Naive thymus-derived CD4-positive, alpha-beta T cell (primary cell): ENCODE data around the gene PRSS56. TPM values are rescaled to one million over a fixed set of nuclear protein-coding genes. Genes with fewer than 3 reads are reported as not detected.

Experiments
- ATAC-seq: fragments of 150-1000 bp; cut with Tn5 transposase; 2 replicates; pipeline ENCODE4 v1.10.0; 2021; ENCODE audit warnings: mild to moderate bottlenecking, moderate library complexity
- CTCF ChIA-PET: fragments of 350-600 bp; sonication (Branson Sonifier 250); formaldehyde crosslinking; loops from one replicate; lab custom pipeline; 2021; ENCODE audit warnings: antibody characterized with exemption; lab: Charles Lee
- POLR2A ChIA-PET: fragments of 350-600 bp; sonication (Branson Sonifier 250); formaldehyde crosslinking; loops from one replicate; lab custom pipeline; 2021; ENCODE audit warnings: antibody characterized with exemption, inconsistent platforms; lab: Charles Lee
- DNase-seq, 9 donors: peaks; one replicate each; pipeline versions ENCODE4 v3.0.0 to v3.0.0-alpha.2; 2020 to 2022; ENCODE audit warnings: mixed read lengths in 1 of 9
- H3K27ac ChIP-seq: one replicate; pipeline ENCODE4 v1.7.0; 2013; ENCODE audit warnings: mild to moderate bottlenecking, low read depth, low read length, moderate library complexity
- H3K27me3 ChIP-seq, 2 donors: one replicate each; pipeline ENCODE4 v1.7.0; 2013; ENCODE audit warnings: low read length in 2 of 2, mild to moderate bottlenecking in 2 of 2, moderate library complexity in 2 of 2; ENCODE audit not compliant: control insufficient read depth in 2 of 2, insufficient read depth in 2 of 2
- H3K36me3 ChIP-seq, 3 experiments: 1 replicate in 2 of 3; 2 replicates in 1 of 3; pipeline ENCODE4 v1.7.0; 2013; ENCODE audit warnings: low read length in 3 of 3, mild to moderate bottlenecking in 3 of 3, moderate library complexity in 1 of 3; ENCODE audit not compliant: insufficient read depth in 3 of 3, control insufficient read depth in 2 of 3
- H3K4me1 ChIP-seq, 2 donors: one replicate each; pipeline ENCODE4 v1.7.0; 2013; ENCODE audit warnings: low read length in 2 of 2, mild to moderate bottlenecking in 2 of 2, moderate library complexity in 1 of 2; ENCODE audit not compliant: control insufficient read depth in 2 of 2, insufficient read depth in 2 of 2
- H3K4me3 ChIP-seq: 2 replicates; pipeline ENCODE4 v1.7.0; 2013; ENCODE audit warnings: mild to moderate bottlenecking, low read length
- H3K9me3 ChIP-seq, 3 experiments: 1 replicate in 2 of 3; 2 replicates in 1 of 3; pipeline ENCODE4 v1.7.0; 2013; ENCODE audit warnings: low read length in 3 of 3; ENCODE audit not compliant: control insufficient read depth in 2 of 3
- H3K27ac Mint-ChIP-seq, 9 donors: one replicate each; pipeline ENCODE4 v1.8.0; 2020 to 2022; ENCODE audit warnings: mixed read lengths in 9 of 9, mild to moderate bottlenecking in 8 of 9, moderate library complexity in 5 of 9, inconsistent platforms in 2 of 9
- H3K27me3 Mint-ChIP-seq, 5 donors: one replicate each; pipeline ENCODE4 v1.8.0; 2021 to 2022; ENCODE audit warnings: mixed read lengths in 5 of 5, mild to moderate bottlenecking in 1 of 5
- H3K36me3 Mint-ChIP-seq, 5 donors: one replicate each; pipeline ENCODE4 v1.8.0; 2020 to 2022; ENCODE audit warnings: mixed read lengths in 5 of 5, mild to moderate bottlenecking in 3 of 5, inconsistent platforms in 1 of 5
- H3K4me1 Mint-ChIP-seq, 7 donors: one replicate each; pipeline ENCODE4 v1.8.0; 2020 to 2022; ENCODE audit warnings: mixed read lengths in 7 of 7, mild to moderate bottlenecking in 3 of 7, inconsistent platforms in 1 of 7
- H3K4me3 Mint-ChIP-seq, 10 donors: one replicate each; pipeline ENCODE4 v1.8.0; 2020 to 2022; ENCODE audit warnings: mild to moderate bottlenecking in 10 of 10, mixed read lengths in 10 of 10, moderate library complexity in 6 of 10, inconsistent platforms in 2 of 10
- H3K9me3 Mint-ChIP-seq, 11 donors: one replicate each; pipeline ENCODE4 v1.8.0; 2020 to 2022; ENCODE audit warnings: mixed read lengths in 11 of 11, mild to moderate bottlenecking in 4 of 11, inconsistent platforms in 1 of 11, moderate library complexity in 1 of 11
- intact Hi-C, 2 donors: fragments of 100-400 bp; cut with micrococcal nuclease; formaldehyde crosslinking; loops; one replicate each; pipeline ENCODE4 v1.15.1; 2023
- polyA plus RNA-seq, 2 donors: library from polyadenylated mRNA; unstranded; fragments of 300-500 nt; fragmentation: Illumina TruSeq; gene quantifications; one replicate each; pipeline ENCODE4 v1.2.3, GENCODE V29; 2021
- total RNA-seq, 6 experiments: library from RNA in 5 of 6; stranded (reverse) in 5 of 6; gene quantifications; 1 replicate in 5 of 6; 2 replicates in 1 of 6; pipeline ENCODE4 v1.2.3 and lab custom pipeline; 2021 to 2026

PRSS56 gene
- total and polyA plus RNA-seq, 7 experiments from 2014 or later = not detected

DNA sequence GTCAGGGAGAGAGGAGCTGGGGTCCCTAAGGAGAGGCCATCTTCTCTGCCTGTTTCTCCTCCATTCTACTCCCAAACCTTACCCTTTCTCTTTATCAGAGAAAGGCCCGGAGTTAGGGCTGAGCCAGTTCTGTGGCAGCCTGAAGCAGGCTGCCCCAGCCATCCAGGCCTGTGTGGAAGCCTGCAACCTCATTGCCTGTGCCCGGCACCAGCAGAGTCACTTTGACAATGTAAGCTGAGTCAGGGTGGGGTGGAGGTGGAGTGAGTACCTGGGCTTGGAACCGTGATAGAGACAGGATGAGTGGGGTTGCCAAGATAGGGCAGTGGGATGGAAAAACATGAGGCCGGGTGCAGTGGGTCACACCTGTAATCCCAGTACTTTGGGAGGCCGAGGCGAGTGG is 24.5 kb downstream of the PRSS56 start:
- peaks cover 6 to 39% (median 25%) of the 10 kb centered on the region in 5 donors for H3K36me3 Mint-ChIP-seq
- no peaks in the 10 kb centered on the region for H3K27me3 Mint-ChIP-seq
- ATAC-seq (no peak), DNase-seq (no peak)
- H3K27ac ChIP-seq = no peak overlapping the region
- H3K4me1 ChIP-seq = peaks cover 5 to 21% of the 10 kb centered on the region in 2 donors
- H3K27me3 ChIP-seq = no peaks in the 10 kb centered on the region
- H3K4me3 ChIP-seq = no peak overlapping the region
- peaks cover 0 to 21% (median 0%) of the 10 kb centered on the region in 3 experiments for H3K36me3 ChIP-seq
- intact Hi-C loops = no loop called here
- peaks cover 0 to 3% (median 0%) of the 10 kb centered on the region in 11 donors for H3K9me3 Mint-ChIP-seq
- no peaks in the 10 kb centered on the region for H3K9me3 ChIP-seq
- H3K4me1 Mint-ChIP-seq = peaks cover 31 to 42% (median 37%) of the 10 kb centered on the region in 7 donors
- ChIA-PET CTCF (no interaction called here), POLR2A (interaction anchor here (0.9 kb wide), 1 partner anchor 21 kb away, joined by 3 read pairs; no protein-coding TSS in a partner anchor)
- peak overlapping the region in 3 of 9 donors; percentile 19 to 76 (median 38) for H3K27ac Mint-ChIP-seq
- H3K4me3 Mint-ChIP-seq = peak overlapping the region in 1 of 10 donors; percentile 31

DNA sequence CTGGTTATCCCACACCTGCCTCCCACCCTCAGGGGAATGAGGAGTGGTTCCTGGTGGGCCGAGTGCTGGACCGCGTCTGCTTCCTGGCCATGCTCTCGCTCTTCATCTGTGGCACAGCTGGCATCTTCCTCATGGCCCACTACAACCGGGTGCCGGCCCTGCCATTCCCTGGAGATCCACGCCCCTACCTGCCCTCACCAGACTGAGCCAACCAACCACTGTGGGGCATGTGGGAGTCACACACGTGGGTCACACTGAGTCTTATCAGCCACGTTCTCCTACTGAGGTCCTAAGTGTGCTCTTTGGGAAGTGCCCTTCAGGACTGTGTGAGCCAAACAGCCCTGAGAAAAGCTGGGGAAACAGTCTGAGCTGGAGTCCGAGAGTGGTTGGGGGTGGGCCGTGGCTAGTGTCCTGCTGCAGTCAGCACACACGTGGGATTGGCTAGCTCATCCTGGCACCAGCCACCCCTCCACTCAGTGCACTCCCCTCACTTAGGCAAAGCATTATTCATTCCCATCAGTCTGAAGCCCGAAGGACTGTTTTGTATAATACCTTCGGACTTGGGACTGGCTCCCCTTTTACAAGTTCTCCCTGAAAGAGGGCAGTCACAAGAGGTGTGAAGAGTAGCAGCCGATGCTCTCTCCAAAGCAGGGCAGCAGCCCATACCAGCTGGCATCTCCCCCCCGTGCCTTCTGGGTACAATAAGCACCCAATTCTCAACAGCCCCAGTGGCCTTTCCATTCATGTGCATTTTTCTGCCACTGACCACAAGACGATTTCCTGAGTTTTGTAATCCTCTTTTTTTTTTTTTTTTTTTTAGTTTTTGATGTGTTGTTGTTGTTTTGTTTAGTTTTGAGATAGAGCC is 25.6 kb downstream of the PRSS56 start:
- Mint-ChIP-seq H3K9me3 (peaks cover 0 to 3% (median 0%) of the 10 kb centered on the region in 11 donors), H3K27me3 (no peaks in the 10 kb centered on the region), H3K4me3 (peak overlapping the region in 1 of 10 donors; percentile 18), H3K36me3 (peaks cover 6 to 39% (median 25%) of the 10 kb centered on the region in 5 donors), H3K4me1 (peaks cover 33 to 48% (median 42%) of the 10 kb centered on the region in 7 donors), H3K27ac (no peak overlapping the region)
- DNase-seq (no peak), ATAC-seq (no peak)
- ChIA-PET CTCF (interaction anchor here (0.7 kb wide), 1 partner anchor 705 kb away, joined by 3 read pairs; no protein-coding TSS in a partner anchor), POLR2A (no interaction called here)
- Histone ChIP-seq H3K36me3 (peaks cover 0 to 24% (median 0%) of the 10 kb centered on the region in 3 experiments), H3K27ac (no peak overlapping the region), H3K9me3 (no peaks in the 10 kb centered on the region), H3K4me3 (no peak overlapping the region), H3K27me3 (no peaks in the 10 kb centered on the region), H3K4me1 (peaks cover 5 to 21% of the 10 kb centered on the region in 2 donors)
- intact Hi-C loops = no loop called here

DNA sequence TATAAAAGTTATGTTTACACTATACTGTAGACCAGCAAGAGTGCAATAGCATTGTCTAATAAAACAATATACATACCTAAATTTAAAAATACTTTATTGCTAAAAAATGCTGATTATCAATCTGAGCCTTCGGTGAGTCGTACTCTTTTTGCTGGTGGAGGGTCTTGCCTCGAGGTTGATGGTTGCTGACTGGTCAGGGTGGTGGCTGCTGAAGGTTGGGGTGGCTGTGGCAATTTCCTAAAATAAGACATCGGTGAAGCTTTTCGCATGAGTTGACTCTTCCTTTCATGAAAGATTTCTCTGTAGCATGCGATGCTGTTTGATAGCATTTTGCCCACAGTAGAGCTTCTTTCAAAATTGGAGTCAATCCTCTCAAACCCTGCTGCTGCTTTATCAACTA is 27.8 kb downstream of the PRSS56 start:
- no peaks in the 10 kb centered on the region for H3K9me3 ChIP-seq
- Mint-ChIP-seq H3K4me1 (peaks cover 40 to 66% (median 59%) of the 10 kb centered on the region in 7 donors), H3K4me3 (peak overlapping the region in 7 of 10 donors; percentile 13 to 100 (median 48)), H3K27me3 (no peaks in the 10 kb centered on the region), H3K9me3 (peaks cover 0 to 4% (median 0%) of the 10 kb centered on the region in 11 donors), H3K36me3 (peaks cover 6 to 43% (median 25%) of the 10 kb centered on the region in 5 donors), H3K27ac (peak overlapping the region in 1 of 9 donors; percentile 53)
- H3K36me3 ChIP-seq = peaks cover 0 to 24% (median 0%) of the 10 kb centered on the region in 3 experiments
- no peak overlapping the region for H3K4me3 ChIP-seq
- peaks cover 15 to 31% of the 10 kb centered on the region in 2 donors for H3K4me1 ChIP-seq
- H3K27ac ChIP-seq = no peak overlapping the region
- no peaks in the 10 kb centered on the region for H3K27me3 ChIP-seq
- intact Hi-C loops = no loop called here
- ATAC-seq = no peak
- POLR2A ChIA-PET = interaction anchor here (0.6 kb wide), 1 partner anchor 1816 kb away, joined by 5 read pairs; no protein-coding TSS in a partner anchor
- CTCF ChIA-PET = no interaction called here
- DNase-seq = no peak

DNA sequence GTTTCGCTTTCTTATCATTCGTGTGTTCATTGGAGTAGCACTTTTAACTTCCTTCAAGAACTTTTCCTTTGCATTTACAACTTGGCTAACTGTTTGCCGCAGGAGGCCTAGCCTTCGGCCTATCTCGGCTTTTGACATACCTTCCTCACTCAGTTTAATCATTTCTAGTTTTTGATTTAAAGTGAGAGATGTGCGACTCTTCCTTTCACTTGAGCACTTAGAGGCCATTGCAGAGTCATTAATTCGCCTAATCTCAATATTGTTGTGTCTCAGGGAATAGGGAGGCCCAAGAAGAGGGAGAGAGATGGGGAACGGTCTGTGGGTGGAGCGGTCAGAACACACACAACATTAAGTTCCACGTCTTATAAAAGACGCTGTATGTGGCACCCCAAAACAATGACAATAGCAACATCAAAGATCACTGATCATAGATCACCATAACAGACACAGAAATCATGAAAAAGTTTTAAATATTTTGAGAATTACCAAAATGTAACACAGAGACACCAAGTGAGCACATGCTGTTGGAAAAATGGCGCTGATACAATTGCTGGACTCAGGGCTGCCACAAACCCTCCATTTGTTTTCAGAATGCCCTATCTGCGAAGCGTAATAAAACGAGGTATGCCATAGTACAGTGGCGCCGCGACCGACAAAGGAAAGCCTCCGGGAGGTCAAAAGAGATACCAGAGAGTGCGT is 29.6 kb downstream of the PRSS56 start:
- ATAC-seq (no peak), DNase-seq (no peak)
- Histone ChIP-seq H3K4me3 (peak overlapping the region; percentile 88), H3K27me3 (no peaks in the 10 kb centered on the region), H3K36me3 (peaks cover 0 to 21% (median 0%) of the 10 kb centered on the region in 3 experiments), H3K9me3 (no peaks in the 10 kb centered on the region), H3K4me1 (peaks cover 15 to 32% of the 10 kb centered on the region in 2 donors), H3K27ac (peak overlapping the region; percentile 92)
- Mint-ChIP-seq H3K36me3 (peaks cover 11 to 41% (median 32%) of the 10 kb centered on the region in 5 donors), H3K4me1 (peaks cover 52 to 79% (median 75%) of the 10 kb centered on the region in 7 donors), H3K9me3 (peaks cover 0 to 4% (median 0%) of the 10 kb centered on the region in 11 donors), H3K27ac (peak overlapping the region; percentile 97 to 100 (median 100)), H3K4me3 (peak overlapping the region; percentile 91 to 100 (median 100)), H3K27me3 (no peaks in the 10 kb centered on the region)
- intact Hi-C loops = loop anchor here (1.0 to 10.0 kb wide), 17 partner anchors 57 to 1747 kb away; partner anchors contain the start of genes ATG16L1 (in 2 of the 2), DIS3L2 (in 2 of the 2), GIGYF2 (in 2 of the 2) and COPS7B (in 1 of the 2)
- CTCF ChIA-PET = no interaction called here
- POLR2A ChIA-PET = interaction anchor here (0.6 to 1.4 kb wide), 6 partner anchors 12 to 842 kb away, joined by 3 to 5 read pairs (median 3); partner anchors contain the start of genes ATG16L1 and PTMA

DNA sequence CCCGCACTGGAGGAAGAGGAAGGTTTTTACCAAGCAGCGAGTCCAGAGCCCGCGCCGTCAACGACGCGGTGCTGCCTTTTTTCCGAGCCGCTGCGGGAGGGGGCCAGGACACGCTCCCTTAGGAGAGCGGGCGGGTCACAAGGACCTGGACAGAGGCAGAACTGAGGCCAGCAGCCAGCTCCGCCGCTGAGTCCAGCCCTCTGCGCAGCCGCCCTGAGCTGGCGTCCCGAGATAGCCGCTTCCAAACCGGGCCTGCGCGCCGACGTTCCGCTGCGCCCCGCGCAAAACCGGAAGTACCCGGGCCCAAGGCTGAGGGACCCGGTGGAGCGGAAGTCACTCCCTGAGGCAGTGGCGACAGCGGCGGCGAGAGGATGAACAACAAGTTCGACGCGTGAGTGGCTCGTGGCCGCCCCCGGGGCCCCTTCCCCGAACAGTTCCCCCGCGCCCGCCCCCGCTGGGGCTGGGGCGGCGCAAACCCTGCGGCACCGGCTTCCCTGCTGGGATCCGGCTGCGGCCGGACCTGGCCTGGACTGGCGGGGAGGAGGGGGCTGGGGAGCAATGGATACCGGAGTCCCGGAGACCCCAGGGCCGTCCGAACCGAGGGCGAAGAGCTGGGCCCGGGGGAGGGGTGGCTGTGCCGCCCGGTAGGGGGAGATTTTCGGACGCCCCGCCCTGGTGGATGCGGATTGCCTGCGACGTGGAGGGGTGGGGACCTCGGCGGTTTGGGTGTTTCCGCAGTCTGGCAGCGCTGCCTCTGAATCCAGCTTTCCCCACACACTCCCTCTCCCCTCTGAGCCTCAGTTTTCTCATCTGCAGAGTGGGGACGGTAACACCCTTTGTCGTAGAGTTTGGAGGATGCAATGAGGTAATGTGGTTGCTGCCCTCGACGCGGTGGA is 30.4 kb downstream of the PRSS56 start, which contains the start of the genes EIF4E2 and TIGD1:
Gene EIF4E2, plus strand, starts transcription at position 336 of the 896 bp plus-strand sequence. Its CDS starts 36 bp downstream, at position 372.
Gene TIGD1, minus strand, starts transcription at position 204 of the 896 bp plus-strand sequence. CDS start 675 bp downstream, outside the sequence.
- peaks cover 11 to 43% (median 34%) of the 10 kb centered on the region in 5 donors for H3K36me3 Mint-ChIP-seq
- intact Hi-C loops = loop anchor here (1.0 to 10.0 kb wide), 17 partner anchors 56 to 1747 kb away; partner anchors contain the start of genes ATG16L1 (in 2 of the 2), DIS3L2 (in 2 of the 2), GIGYF2 (in 2 of the 2) and COPS7B (in 1 of the 2)
- H3K27me3 Mint-ChIP-seq = no peaks in the 10 kb centered on the region
- ATAC-seq (peak; percentile 91), DNase-seq (peak; percentile 82 to 93 (median 90))
- Histone ChIP-seq H3K4me1 (peaks cover 15 to 36% of the 10 kb centered on the region in 2 donors), H3K9me3 (no peaks in the 10 kb centered on the region), H3K27ac (peak within 1 kb of the TSS; percentile 92), H3K36me3 (peaks cover 0 to 16% (median 0%) of the 10 kb centered on the region in 3 experiments), H3K27me3 (no peaks in the 10 kb centered on the region), H3K4me3 (peak within 1 kb of the TSS; percentile 88)
- H3K4me1 Mint-ChIP-seq = peaks cover 53 to 86% (median 83%) of the 10 kb centered on the region in 7 donors
- ChIA-PET CTCF (no interaction called here), POLR2A (interaction anchor here (0.5 to 1.4 kb wide), 9 partner anchors 13 to 1086 kb away, joined by 3 to 5 read pairs (median 3); partner anchors contain the start of genes ATG16L1, NCL, PDE6D and PTMA)
- H3K4me3 Mint-ChIP-seq = peak within 1 kb of the TSS; percentile 91 to 100 (median 100)
- H3K9me3 Mint-ChIP-seq = peaks cover 0 to 4% (median 0%) of the 10 kb centered on the region in 11 donors
- H3K27ac Mint-ChIP-seq = peak within 1 kb of the TSS; percentile 97 to 100 (median 100)
